GM12878 (cell line): Measurements from ENCODE around the gene PDZD8. TPM values are rescaled to one million over a fixed set of nuclear protein-coding genes. Genes with fewer than 3 reads are reported as not detected.

ENCODE experiments used
- FOXM1 ChIP-seq: IDR thresholded peaks from 2 replicates; pipeline ENCODE4 v1.6.1; 2012; ENCODE audit warnings: low read depth, mild to moderate bottlenecking, inconsistent platforms, low read length, moderate library complexity
- JUND ChIP-seq: IDR thresholded peaks from 2 replicates; pipeline ENCODE4 v1.6.1; 2012; ENCODE audit warnings: low read depth, mild to moderate bottlenecking, low read length, improper control_type of control experiment, moderate library complexity
- MTA2 ChIP-seq: fragments of 450-650 bp; IDR thresholded peaks from 2 replicates; pipeline ENCODE4 v1.6.1; 2016; ENCODE audit warnings: low read depth, mild to moderate bottlenecking, moderate library complexity
- NFIC ChIP-seq: IDR thresholded peaks from 2 replicates; pipeline ENCODE4 v1.6.1; 2012; ENCODE audit warnings: low read depth, mild to moderate bottlenecking, inconsistent platforms, low read length, moderate library complexity
- YY1 ChIP-seq: IDR thresholded peaks from 2 replicates; pipeline ENCODE4 v1.6.1; 2011; ENCODE audit warnings: low read depth, mild to moderate bottlenecking, low read length
- polyA plus RNA-seq, 11 experiments: library from polyadenylated mRNA; depleted of rRNA in 4 of 11; unstranded in 6 of 11; stranded (reverse) in 5 of 11; fragments of >200 nt; fragmentation: Nextera tagmentation in 4 of 11; fragmentation: Illumina TruSeq in 1 of 11; extraction: Ambion mirVana in 4 of 11; extraction: Trizol in 1 of 11; gene quantifications; 1 replicate in 1 of 11; 2 replicates in 10 of 11; pipeline versions ENCODE4 v1.2.1 to v1.2.3, GENCODE V29; 2011 to 2016; ENCODE audit warnings: inconsistent platforms in 2 of 11, missing spikeins in 2 of 11, low read depth in 1 of 11
- total RNA-seq, 4 experiments: library from RNA; depleted of rRNA in 3 of 4; stranded (reverse); fragments of >200 nt in 3 of 4; fragmentation: Illumina TruSeq in 1 of 4; extraction: Trizol in 1 of 4; gene quantifications; 2 replicates each; pipeline versions ENCODE4 v1.2.1 to v1.2.3, GENCODE V29; 2013 to 2021
- TF ChIP-seq, protein P1 (sequence below): fragments of 450-650 bp; IDR thresholded peaks from 2 replicates; pipeline ENCODE4 v1.6.1; 2017; ENCODE audit warnings: antibody characterized with exemption, mild to moderate bottlenecking, moderate library complexity
- TF ChIP-seq, protein P2 (sequence below): fragments of 450-650 bp; IDR thresholded peaks from 2 replicates; pipeline ENCODE4 v1.6.1; 2014; ENCODE audit warnings: mild to moderate bottlenecking

The PDZD8 gene
- total and polyA plus RNA-seq, 10 of the 15 experiments (the other 5 are each of a cell fraction or from before 2014, with no cell fraction given), result 2.0 to 21.2 (median 6.7) TPM

DNA sequence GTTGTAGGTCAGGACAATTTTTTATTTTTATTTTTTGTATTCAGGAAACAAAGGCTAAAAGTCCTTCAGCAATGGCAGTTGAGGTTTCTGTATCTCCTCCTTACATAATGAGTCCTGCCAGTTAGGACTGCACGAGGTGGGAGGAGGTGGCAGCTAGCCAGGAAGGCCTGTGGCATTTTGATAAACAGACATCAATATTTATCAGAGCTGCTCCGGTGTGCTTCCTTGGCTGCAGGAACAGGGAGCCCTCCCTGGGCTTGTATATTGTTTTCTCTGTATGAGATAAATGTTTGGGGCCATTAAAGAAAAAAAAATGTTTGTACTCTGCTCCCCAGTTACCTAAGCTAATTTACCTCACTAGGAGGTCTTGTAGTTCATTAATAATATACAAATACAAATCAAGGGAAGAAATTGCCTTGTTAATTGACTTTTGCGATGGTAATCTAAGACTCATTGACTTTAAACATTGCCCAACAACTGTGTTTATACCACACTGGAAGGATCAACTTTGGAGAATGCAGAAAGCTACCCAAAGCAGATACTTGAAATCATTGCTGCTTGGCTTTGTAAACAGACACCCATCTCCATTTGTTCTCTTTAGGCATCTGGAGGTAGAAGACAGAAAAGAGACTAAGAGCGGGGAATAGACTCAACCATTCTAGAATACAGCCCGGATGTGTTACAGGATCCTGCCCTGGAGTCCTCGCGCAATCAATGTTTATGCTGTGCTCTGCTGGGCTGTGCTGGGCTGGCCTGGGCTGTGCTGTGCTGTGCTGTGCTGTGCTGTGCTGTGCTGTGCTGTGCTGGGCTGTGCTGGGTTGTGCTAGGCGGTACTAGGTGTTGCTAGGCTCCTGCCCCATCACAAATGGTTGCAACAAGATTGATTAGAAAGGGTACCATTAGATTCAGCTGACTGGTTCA lies 36.5 kb upstream of the PDZD8 start (continued):
- TF ChIP-seq, protein P1, sequence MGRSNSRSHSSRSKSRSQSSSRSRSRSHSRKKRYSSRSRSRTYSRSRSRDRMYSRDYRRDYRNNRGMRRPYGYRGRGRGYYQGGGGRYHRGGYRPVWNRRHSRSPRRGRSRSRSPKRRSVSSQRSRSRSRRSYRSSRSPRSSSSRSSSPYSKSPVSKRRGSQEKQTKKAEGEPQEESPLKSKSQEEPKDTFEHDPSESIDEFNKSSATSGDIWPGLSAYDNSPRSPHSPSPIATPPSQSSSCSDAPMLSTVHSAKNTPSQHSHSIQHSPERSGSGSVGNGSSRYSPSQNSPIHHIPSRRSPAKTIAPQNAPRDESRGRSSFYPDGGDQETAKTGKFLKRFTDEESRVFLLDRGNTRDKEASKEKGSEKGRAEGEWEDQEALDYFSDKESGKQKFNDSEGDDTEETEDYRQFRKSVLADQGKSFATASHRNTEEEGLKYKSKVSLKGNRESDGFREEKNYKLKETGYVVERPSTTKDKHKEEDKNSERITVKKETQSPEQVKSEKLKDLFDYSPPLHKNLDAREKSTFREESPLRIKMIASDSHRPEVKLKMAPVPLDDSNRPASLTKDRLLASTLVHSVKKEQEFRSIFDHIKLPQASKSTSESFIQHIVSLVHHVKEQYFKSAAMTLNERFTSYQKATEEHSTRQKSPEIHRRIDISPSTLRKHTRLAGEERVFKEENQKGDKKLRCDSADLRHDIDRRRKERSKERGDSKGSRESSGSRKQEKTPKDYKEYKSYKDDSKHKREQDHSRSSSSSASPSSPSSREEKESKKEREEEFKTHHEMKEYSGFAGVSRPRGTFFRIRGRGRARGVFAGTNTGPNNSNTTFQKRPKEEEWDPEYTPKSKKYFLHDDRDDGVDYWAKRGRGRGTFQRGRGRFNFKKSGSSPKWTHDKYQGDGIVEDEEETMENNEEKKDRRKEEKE, result no peak
- TF ChIP-seq NFIC, result no peak
- no peak for TF ChIP-seq MTA2
- TF ChIP-seq, protein P2, sequence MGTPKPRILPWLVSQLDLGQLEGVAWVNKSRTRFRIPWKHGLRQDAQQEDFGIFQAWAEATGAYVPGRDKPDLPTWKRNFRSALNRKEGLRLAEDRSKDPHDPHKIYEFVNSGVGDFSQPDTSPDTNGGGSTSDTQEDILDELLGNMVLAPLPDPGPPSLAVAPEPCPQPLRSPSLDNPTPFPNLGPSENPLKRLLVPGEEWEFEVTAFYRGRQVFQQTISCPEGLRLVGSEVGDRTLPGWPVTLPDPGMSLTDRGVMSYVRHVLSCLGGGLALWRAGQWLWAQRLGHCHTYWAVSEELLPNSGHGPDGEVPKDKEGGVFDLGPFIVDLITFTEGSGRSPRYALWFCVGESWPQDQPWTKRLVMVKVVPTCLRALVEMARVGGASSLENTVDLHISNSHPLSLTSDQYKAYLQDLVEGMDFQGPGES, result no peak
- no peak for TF ChIP-seq FOXM1
- no peak for TF ChIP-seq YY1
- no peak for TF ChIP-seq JUND
